ENCODE results near the gene BRD4.

The BRD4 gene

DNA sequence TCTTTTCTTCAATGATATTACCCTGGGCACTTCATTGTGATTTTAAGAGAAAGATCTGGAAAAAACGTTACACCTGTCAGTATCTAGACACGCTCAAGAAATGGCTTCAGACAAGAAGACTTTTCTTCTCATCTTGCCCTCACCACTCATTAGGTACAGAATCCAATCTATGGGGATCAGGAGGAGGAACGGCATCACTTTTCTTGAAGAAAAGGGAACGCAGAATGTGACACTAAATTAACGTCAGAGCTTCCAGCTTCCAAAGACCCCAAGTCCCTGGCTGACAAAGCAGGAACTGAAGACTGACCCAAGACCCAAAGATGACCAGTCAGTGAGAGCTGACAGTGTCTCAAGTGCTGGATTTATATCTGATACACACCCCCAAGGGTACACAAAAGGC is 48.2 kb downstream of the BRD4 start:
- no peak for DNase-seq (ENCODE audit: insufficient read length, low spot score)

GRCh38 chr19:15283141-15283883 is 49.0 kb downstream of the BRD4 start:
- FAIRE-seq (no peak), DNase-seq (ENCODE audit: insufficient read length, low spot score) (no peak)
- TF ChIP-seq POLR2A (IDR thresholded peaks at IDR 0.05; ENCODE audit: low read depth, low read length) = no peak

More for the DNA sequence above, 48.2 kb downstream of the BRD4 start:
- no peak for FAIRE-seq
- no peak for TF ChIP-seq POLR2A (IDR thresholded peaks at IDR 0.05; ENCODE audit: low read depth, low read length)

DNA sequence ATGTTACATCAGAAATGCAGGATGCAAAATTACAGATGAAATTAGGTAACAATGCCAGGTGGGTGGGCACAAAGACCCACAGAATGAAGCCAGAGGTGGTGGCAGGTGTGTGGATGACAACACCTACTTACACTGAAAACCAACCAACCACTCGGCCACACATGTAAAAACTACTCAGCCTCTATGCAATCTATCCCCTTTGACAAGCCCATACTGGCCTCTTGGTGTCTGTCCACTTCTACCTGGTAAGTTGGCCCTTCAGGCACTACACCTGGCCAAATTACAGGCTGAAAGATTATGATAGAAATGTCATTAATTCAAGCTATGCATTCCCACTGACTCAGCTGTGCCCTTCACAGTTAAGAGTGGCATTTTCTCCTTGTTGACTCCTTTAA is 50.0 kb downstream of the BRD4 start:
- no peak for TF ChIP-seq POLR2A (IDR thresholded peaks at IDR 0.05; ENCODE audit: low read depth, low read length)
- no peak for FAIRE-seq
- no peak for DNase-seq (ENCODE audit: insufficient read length, low spot score)

DNA sequence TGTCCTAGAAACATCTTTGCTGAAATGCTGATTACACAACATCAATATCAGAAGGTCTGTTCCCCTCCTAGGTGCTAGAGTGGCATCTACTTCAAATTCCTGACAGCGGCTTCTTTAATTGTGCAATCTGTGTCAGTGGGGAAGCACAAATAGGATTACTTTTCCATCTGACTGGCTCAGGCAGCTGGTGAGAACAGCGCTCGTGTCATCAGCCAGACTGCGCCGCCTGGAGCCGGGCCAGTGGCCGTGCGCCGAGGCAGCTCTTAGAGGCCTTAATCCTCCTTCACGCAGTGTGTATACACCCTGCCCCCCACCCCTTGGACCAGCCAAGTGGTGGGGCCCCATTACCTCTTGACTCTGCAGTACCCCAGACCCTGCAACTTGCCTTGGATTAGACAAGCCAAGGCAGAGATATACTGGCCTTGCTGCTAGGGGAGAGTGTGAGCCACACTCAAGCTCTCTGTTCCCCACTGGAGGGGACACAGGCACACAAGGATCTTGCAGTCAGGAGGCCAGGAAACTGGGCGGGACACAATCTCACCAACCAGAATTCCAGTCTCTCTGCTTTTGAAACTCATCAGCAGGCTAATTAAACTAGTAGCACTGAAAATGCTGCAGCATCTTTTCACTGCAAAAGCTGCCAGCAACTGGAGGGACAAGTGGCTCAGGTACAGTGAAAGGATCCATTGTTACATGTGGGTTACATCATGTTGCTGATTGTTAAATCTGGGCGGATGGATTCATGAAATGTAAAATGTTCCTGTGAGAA is 51.2 kb downstream of the BRD4 start:
- TF ChIP-seq POLR2A (IDR thresholded peaks at IDR 0.05; ENCODE audit: low read depth, low read length) = no peak
- no peak for FAIRE-seq
- DNase-seq (ENCODE audit: insufficient read length, low spot score) = peak; percentile 56

DNA sequence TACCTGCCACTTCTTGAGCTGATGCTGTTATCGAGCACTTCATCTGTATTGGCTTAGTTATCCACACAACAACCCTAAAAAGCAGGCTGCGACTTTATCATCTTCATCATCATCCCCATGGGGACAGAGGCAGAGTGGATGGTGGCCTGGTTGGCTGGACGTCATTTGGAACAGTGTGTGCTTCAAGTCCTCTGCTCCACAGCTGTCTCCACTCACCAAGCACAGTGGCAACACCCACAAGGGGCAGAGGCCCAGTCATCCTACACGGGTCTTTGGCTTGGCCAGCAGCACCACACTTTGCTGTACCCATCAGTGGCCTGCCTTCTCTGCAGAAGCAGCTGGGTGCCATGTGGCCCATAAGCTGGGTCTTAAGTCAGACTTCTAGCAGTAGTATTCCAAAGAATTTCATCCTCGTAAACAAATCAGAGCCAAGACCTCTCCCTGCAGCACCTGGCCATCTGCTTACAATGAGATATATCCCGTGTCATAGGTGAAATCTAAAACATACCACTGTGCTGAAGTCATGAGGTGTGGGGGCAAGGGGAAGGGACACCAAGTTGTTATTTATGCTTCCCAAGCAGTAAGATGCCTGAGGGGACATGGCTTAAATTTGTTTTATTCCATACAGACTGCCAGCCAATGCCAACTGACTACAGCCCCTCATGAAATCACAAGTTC is 52.2 kb downstream of the BRD4 start:
- FAIRE-seq (no peak), DNase-seq (ENCODE audit: insufficient read length, low spot score) (no peak)
- no peak for TF ChIP-seq POLR2A (IDR thresholded peaks at IDR 0.05; ENCODE audit: low read depth, low read length)

GRCh38 chr19:15279326-15279904 is 52.9 kb downstream of the BRD4 start:
- FAIRE-seq = no peak
- no peak for TF ChIP-seq POLR2A (IDR thresholded peaks at IDR 0.05; ENCODE audit: low read depth, low read length)
- no peak for DNase-seq (ENCODE audit: insufficient read length, low spot score)

GRCh38 chr19:15276620-15277215 is 55.6 kb downstream of the BRD4 start:
- FAIRE-seq (no peak), DNase-seq (ENCODE audit: insufficient read length, low spot score) (no peak)
- TF ChIP-seq POLR2A (IDR thresholded peaks at IDR 0.05; ENCODE audit: low read depth, low read length) = no peak

DNA sequence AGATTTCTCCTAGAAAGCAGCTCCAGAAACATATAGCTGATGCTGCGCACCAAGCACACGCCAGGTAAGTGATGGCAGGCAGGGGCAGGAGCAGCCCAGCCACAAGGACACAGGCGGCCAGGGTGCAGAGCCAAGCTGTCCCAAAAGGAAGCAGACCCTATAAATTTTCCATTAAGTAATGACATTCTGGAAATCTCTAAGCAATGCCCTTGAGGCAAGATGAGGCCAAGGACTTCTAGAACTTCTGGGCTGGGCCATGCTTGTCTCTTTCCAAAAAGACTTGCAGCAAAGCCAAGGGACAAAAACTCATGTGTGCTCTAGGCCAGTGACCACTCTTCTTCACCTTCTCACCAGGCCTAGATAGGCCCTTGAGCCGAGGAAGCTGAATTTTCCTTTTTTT is 57.9 kb downstream of the BRD4 start:
- FAIRE-seq = no peak
- no peak for DNase-seq (ENCODE audit: insufficient read length, low spot score)
- TF ChIP-seq POLR2A (IDR thresholded peaks at IDR 0.05; ENCODE audit: low read depth, low read length) = no peak

- no peak for TF ChIP-seq POLR2A (IDR thresholded peaks at IDR 0.05; ENCODE audit: low read depth, low read length)
- DNase-seq (ENCODE audit: insufficient read length, low spot score) = no peak
- no peak for FAIRE-seq
Observed at GRCh38 chr19:15269806-15270205, 62.5 kb downstream of the BRD4 start.

DNA sequence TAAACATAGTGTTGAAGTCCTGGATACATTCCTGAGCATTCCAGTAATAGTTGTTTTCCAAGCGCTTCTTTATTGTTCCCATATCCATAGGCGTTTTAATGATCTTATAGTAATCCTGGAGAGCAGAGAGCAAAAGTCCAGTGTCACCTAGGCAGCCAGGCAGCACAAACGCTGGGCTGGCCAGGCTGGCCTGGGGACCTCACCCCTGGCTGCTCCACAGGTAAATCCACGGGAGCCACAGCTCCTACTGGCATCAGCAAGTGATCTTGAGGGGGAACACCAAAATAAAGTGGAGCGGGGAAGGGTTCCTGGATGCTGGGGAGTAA is 63.4 kb downstream of the BRD4 start:
- DNase-seq (ENCODE audit: insufficient read length, low spot score) = no peak
- TF ChIP-seq POLR2A (IDR thresholded peaks at IDR 0.05; ENCODE audit: low read depth, low read length) = no peak
- FAIRE-seq = no peak

- TF ChIP-seq POLR2A (IDR thresholded peaks at IDR 0.05; ENCODE audit: low read depth, low read length) = no peak
- no peak for FAIRE-seq
- DNase-seq (ENCODE audit: insufficient read length, low spot score) = no peak
Observed at GRCh38 chr19:15268192-15268927, 64.0 kb downstream of the BRD4 start.

GRCh38 chr19:15266683-15267082 is 65.7 kb downstream of the BRD4 start:
- no peak for TF ChIP-seq POLR2A (IDR thresholded peaks at IDR 0.05; ENCODE audit: low read depth, low read length)
- no peak for DNase-seq (ENCODE audit: insufficient read length, low spot score)
- FAIRE-seq = no peak

DNA sequence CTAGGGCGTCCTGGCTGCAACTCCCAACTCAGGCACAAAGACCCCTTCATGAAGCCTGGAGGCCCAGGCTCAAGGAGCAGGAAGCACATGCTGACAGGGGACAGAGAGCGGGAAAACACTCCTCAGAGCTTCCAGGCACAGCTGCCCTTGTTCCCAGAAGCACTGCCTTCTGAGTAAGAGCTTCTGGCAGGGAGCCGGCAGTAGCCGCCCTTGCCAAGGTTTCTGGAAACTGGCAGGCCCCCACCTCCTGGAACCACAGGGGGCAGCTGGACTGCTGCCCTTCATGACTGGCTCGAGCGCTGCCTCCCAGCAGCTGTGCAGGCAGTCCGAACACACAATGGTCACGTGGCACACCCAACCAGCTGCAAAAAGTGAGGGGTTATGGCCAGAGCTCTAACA is 66.5 kb downstream of the BRD4 start:
- FAIRE-seq = peak; percentile 80
- TF ChIP-seq POLR2A (IDR thresholded peaks at IDR 0.05; ENCODE audit: low read depth, low read length) = no peak
- peak; percentile 91 for DNase-seq (ENCODE audit: insufficient read length, low spot score)
